ENCODE data around the gene PCDHGB6. TPM values are rescaled to one million over a fixed set of nuclear protein-coding genes. Genes with fewer than 3 reads are reported as not detected.
"Not testable (repeated sequence)": the region's sequence is repeated elsewhere in the genome, so short reads cannot be mapped to it uniquely, and the experiment has no call there.

The PCDHGB6 gene
- total RNA-seq, 1 donor from 2014 or later: 11.6 TPM

- no peak for DNase-seq (ENCODE audit: low spot score)
Observed at GRCh38 chr5:141388661-141389060, 19.2 kb upstream of the PCDHGB6 start.

- DNase-seq (ENCODE audit: low spot score): no peak
Observed at GRCh38 chr5:141389153-141390042, 18.4 kb upstream of the PCDHGB6 start.

DNA sequence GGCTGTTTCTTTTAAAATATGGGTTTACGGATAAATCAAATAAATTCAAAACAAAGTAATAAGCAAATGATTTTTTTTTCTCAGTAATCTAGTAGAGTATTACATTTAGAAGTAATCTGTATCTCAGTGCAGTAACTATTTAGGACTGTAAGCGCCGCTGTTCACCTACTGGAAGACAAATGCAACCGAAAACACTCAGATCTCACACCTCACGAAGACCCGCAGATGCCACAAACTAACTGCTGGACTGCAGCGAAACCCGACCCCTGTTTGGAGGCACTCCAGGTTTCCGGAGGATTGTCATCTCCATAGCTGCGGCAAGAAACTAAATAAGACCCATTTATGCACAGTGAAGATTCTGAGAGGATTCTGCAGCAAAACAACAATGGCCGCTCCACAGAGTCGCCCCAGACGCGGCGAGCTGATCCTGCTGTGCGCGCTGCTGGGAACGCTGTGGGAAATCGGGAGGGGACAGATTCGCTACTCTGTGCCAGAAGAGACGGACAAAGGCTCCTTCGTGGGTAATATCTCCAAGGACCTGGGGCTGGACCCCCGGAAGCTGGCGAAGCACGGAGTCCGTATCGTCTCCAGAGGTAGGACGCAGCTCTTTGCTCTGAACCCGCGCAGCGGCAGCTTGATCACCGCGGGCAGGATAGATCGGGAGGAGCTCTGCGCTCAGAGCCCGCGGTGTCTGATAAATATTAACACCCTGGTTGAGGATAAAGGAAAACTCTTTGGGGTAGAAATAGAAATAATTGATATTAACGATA lies 15.2 kb upstream of the PCDHGB6 start, which contains the start of gene PCDHGA8:
Gene PCDHGA8 (plus strand): TSS at position 205 of the 770 bp plus-strand sequence. CDS start 181 bp downstream, at position 386.
- no peak for DNase-seq (ENCODE audit: low spot score)

GRCh38 chr5:141393267-141393666 lies 14.6 kb upstream of the PCDHGB6 start:
- no peak for DNase-seq (ENCODE audit: low spot score)

GRCh38 chr5:141394401-141395187 lies 13.2 kb upstream of the PCDHGB6 start:
- not testable (repeated sequence) for DNase-seq (ENCODE audit: low spot score)

DNA sequence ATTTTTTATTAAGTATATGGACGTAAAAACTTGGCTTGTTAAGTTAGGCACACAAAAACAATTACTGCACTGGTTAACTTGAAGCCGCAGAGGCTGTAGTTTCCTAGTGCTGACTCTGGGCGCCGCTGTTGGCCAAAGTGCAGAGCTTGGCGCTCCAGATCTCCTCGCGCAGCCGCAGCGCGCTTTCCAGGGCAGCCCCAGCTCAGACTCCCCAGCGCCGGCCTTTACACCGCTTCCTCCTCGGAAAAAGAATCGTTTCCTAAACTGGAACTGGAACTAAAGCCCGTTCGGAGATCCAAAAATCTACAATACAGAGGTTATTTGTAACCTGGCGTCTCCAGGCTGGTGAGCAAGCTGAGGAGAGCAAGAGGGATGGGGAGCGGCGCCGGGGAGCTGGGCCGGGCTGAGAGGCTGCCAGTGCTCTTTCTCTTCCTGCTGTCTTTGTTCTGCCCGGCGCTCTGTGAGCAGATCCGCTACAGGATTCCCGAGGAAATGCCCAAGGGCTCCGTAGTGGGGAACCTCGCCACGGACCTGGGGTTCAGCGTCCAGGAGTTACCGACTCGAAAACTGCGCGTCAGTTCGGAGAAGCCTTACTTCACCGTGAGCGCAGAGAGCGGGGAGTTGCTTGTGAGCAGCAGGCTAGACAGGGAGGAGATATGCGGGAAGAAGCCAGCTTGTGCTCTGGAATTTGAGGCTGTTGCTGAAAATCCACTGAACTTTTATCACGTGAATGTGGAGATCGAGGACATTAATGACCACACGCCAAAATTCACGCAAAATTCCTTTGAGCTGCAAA lies 9.9 kb upstream of the PCDHGB6 start, which contains the start of gene PCDHGB5:
Gene PCDHGB5 (plus strand): TSS at position 192 of the 796 bp plus-strand sequence. CDS start 181 bp downstream, at position 373.
- not testable (repeated sequence) for DNase-seq (ENCODE audit: low spot score)

DNA sequence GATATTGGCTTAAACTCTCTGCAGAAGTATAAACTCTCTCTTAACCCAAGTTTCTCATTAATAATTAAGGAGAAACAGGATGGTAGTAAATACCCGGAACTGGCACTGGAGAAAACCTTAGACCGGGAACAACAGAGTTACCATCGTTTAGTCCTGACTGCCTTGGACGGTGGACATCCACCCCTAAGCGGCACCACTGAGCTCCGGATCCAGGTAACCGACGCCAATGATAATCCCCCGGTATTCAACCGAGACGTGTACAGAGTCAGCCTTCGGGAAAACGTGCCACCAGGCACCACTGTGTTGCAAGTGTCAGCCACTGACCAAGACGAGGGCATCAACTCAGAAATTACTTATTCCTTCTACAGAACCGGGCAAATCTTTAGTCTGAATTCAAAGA lies 9.2 kb upstream of the PCDHGB6 start:
- DNase-seq (ENCODE audit: low spot score): no peak

DNA sequence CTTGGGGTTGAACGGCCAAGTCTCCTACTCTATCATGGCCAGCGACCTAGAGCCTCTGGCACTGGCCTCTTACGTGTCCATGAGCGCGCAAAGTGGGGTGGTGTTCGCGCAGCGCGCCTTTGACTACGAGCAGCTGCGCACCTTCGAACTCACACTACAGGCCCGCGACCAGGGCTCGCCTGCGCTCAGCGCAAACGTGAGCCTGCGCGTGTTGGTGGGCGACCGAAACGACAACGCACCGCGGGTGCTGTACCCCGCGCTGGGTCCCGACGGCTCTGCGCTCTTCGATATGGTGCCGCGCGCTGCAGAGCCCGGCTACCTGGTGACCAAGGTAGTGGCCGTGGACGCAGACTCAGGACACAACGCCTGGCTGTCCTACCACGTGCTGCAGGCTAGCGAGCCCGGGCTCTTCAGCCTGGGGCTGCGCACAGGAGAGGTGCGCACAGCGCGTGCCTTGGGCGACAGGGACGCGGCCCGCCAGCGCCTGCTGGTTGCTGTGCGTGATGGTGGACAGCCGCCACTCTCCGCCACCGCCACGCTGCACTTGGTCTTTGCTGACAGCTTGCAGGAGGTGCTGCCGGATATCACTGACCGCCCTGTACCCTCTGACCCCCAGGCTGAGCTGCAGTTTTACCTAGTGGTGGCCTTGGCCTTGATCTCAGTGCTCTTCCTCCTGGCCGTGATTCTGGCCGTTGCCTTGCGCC lies 8.1 kb upstream of the PCDHGB6 start:
- DNase-seq (ENCODE audit: low spot score): no peak

DNA sequence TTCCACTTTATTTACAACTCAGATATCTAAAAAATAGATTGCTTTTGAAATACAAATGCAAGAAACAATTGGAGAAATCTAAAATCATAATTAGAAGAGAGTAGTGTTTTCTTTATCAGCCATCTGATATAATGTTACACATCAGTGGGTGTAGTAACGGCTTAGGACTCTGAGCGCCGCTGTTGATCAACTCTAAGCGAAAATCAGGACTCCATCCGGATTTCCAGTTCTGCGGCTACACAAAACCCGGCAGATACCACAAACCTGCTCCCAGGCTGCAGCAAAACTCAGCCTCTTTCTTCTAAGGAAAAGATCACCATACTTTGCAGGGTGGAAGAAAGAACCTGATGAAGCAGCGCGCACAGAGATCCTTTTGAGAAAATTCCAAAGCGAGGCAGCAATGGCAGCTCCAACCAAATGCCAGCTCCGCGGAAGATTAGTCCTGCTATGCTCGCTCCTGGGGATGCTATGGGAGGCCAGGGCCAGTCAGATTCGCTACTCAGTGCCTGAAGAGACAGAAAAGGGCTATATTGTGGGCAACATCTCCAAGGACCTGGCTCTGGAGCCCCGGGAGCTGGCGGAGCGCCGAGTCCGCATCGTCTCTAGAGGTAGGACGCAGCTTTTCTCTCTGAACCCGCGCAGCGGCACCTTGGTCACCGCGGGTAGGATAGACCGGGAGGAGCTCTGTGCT lies 5.1 kb upstream of the PCDHGB6 start, which contains the start of gene PCDHGA9:
Gene PCDHGA9 (plus strand): TSS at position 226 of the 691 bp plus-strand sequence. CDS start 175 bp downstream, at position 401.
- no peak for DNase-seq (ENCODE audit: low spot score)

DNA sequence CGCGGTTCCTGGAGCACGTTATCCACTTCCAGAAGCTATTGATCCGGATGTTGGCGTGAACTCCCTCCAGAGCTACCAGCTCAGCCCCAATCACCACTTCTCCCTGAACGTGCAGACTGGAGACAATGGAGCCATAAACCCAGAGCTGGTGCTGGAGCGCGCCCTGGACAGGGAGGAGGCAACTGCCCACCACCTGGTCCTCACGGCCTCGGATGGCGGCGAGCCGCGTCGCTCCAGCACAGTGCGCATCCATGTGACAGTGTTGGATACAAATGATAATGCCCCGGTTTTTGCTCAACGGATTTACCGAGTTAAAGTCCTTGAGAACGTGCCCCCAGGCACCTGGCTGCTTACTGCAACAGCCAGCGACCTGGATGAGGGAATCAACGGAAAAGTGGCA lies 4.4 kb upstream of the PCDHGB6 start:
- no peak for DNase-seq (ENCODE audit: low spot score)

- no peak for DNase-seq (ENCODE audit: low spot score)
Observed at GRCh38 chr5:141409598-141410306, 1.9 kb downstream of the PCDHGB6 start.

DNA sequence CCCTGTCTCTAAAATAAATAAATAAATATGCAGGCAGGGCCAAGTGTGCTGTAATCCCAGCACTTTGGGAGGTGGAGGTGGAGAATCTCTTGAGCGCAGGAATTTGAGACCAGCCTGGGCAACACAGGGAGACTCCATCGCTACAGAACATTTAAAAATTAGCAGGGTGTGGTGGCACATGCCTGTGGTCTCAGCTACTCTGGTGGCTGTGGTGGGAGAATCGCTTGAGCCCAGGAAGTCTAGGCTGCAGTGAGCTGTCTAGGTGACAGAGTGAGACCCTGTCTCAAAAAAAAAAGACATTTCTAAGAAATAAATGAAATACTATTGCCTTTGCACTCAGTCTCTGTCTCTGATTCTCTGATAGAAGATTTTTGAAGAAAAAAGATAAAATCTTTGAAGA lies 3.8 kb downstream of the PCDHGB6 start:
- no peak for DNase-seq (ENCODE audit: low spot score)

DNA sequence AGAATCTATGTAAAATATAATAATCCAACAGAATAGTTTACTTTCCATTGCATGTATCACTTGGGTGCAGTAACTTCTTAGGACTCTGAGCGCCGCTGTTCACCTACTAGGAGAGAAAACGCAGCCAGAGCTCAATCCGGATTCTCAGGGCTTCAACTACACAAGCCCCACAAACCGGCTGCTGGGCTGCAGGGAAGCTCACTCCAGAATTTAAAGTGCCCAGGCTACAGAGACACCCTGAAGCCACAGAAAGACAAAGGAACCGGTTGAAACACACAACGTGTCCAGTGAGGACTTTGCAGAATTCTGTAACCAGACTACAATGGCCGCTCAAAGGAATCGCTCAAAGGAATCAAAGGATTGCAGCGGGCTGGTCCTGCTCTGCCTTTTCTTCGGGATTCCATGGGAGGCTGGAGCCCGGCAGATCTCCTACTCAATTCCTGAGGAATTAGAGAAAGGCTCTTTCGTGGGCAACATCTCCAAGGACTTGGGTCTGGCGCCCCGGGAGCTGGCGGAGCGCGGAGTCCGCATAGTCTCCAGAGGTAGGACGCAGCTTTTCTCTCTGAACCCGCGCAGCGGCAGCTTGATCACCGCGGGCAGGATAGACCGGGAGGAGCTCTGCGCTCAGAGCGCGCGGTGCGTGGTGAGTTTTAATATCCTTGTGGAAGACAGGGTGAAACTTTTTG lies 5.2 kb downstream of the PCDHGB6 start, which contains the start of gene PCDHGA10:
Gene PCDHGA10 (plus strand): TSS at position 134 of the 686 bp plus-strand sequence. CDS start 189 bp downstream, at position 323.
- peak; percentile 44 for DNase-seq (ENCODE audit: low spot score)

DNA sequence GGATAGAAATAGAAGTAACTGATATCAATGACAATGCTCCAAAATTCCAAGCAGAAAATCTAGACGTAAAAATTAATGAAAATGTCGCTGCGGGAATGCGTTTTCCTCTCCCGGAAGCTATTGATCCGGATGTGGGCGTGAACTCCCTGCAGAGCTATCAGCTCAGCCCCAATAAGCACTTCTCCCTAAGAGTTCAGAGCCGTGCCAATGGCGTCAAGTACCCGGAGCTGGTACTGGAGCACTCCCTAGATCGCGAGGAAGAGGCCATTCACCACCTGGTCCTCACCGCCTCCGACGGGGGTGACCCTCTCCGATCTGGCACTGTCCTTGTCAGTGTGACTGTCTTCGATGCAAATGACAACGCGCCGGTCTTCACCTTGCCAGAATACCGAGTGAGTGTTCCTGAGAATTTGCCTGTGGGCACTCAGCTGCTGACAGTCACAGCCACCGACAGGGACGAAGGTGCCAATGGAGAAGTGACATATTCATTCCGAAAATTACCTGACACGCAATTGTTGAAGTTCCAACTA lies 5.8 kb downstream of the PCDHGB6 start:
- no peak for DNase-seq (ENCODE audit: low spot score)

GRCh38 chr5:141414548-141415274 lies 6.9 kb downstream of the PCDHGB6 start:
- DNase-seq (ENCODE audit: low spot score): not testable (repeated sequence)

GRCh38 chr5:141415275-141415618 lies 7.4 kb downstream of the PCDHGB6 start:
- not testable (repeated sequence) for DNase-seq (ENCODE audit: low spot score)

Measured in mucosa of gallbladder (tissue), 1 donor.